ENCODE data around the gene TNFRSF12A. TPM values are rescaled to one million over a fixed set of nuclear protein-coding genes. Genes with fewer than 3 reads are reported as not detected.

TNFRSF12A gene
- total and polyA plus RNA-seq, 9 of the 15 experiments (the other 6 are each of a cell fraction or from before 2014, with no cell fraction given), result 0.41 to 61.8 (median 26.5) TPM

DNA sequence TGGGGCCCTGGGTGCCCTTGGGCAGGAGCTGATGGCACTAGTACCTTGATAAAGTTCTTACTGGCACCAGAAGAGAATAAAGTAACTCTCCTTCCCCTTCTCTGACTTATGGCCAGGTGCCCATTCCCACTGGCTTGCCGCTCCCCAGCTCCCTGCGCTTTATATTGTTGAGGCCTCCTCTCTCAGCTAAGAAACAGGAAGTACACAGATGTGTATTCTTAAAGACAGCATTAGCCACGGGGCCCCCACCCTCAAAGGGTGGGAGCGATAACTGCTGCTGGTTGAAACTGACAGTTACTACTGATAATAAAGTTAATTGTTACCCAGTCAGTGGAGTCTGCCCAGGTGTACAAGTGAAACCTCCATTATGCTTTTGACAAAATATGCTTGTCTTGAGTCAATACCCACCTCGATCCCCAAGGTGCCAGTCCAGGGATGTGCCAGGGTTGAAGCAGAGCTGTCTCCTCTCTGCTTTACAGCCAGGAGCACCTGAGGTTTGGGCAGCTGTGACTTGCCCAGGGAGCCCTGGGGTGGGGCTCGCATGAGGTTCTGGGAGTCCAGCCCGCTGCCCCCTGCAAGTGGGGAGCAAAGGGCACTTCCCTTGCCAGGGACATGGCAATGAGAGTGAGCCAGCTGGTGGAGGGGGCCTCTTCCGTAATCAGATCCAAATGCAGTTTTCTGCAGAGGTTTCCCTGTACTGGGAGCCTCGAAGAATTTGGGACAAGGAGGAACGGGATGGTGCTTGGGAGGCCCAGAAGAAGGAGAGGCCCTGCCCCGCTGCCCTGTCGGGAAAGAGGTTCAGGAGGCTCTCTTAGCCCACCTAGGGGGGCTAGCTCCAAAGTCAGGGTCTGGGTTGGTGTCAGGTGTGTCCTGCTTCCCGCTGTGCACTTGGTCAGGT is 12.9 kb upstream of the TNFRSF12A start (continued):
- TF ChIP-seq ZNF707 (CRISPR knock-in tag; conservative IDR thresholded peaks at IDR 0.05) (no peak), PHF21A (IDR thresholded peaks at IDR 0.05; ENCODE audit: borderline replicate concordance, low read depth) (no peak), HNRNPLL (IDR thresholded peaks at IDR 0.05; ENCODE audit: low read depth, low read length, poor library complexity, severe bottlenecking) (no peak), KDM4B (IDR thresholded peaks at IDR 0.05; ENCODE audit: borderline replicate concordance in 2 of 2, low read depth in 1 of 2) (no peak), DMBX1 (CRISPR knock-in tag; IDR thresholded peaks at IDR 0.05; ENCODE audit: borderline replicate concordance) (peak; percentile 41; the same call in 1 of the 2 replicates)
- TF ChIP-seq, protein P1, sequence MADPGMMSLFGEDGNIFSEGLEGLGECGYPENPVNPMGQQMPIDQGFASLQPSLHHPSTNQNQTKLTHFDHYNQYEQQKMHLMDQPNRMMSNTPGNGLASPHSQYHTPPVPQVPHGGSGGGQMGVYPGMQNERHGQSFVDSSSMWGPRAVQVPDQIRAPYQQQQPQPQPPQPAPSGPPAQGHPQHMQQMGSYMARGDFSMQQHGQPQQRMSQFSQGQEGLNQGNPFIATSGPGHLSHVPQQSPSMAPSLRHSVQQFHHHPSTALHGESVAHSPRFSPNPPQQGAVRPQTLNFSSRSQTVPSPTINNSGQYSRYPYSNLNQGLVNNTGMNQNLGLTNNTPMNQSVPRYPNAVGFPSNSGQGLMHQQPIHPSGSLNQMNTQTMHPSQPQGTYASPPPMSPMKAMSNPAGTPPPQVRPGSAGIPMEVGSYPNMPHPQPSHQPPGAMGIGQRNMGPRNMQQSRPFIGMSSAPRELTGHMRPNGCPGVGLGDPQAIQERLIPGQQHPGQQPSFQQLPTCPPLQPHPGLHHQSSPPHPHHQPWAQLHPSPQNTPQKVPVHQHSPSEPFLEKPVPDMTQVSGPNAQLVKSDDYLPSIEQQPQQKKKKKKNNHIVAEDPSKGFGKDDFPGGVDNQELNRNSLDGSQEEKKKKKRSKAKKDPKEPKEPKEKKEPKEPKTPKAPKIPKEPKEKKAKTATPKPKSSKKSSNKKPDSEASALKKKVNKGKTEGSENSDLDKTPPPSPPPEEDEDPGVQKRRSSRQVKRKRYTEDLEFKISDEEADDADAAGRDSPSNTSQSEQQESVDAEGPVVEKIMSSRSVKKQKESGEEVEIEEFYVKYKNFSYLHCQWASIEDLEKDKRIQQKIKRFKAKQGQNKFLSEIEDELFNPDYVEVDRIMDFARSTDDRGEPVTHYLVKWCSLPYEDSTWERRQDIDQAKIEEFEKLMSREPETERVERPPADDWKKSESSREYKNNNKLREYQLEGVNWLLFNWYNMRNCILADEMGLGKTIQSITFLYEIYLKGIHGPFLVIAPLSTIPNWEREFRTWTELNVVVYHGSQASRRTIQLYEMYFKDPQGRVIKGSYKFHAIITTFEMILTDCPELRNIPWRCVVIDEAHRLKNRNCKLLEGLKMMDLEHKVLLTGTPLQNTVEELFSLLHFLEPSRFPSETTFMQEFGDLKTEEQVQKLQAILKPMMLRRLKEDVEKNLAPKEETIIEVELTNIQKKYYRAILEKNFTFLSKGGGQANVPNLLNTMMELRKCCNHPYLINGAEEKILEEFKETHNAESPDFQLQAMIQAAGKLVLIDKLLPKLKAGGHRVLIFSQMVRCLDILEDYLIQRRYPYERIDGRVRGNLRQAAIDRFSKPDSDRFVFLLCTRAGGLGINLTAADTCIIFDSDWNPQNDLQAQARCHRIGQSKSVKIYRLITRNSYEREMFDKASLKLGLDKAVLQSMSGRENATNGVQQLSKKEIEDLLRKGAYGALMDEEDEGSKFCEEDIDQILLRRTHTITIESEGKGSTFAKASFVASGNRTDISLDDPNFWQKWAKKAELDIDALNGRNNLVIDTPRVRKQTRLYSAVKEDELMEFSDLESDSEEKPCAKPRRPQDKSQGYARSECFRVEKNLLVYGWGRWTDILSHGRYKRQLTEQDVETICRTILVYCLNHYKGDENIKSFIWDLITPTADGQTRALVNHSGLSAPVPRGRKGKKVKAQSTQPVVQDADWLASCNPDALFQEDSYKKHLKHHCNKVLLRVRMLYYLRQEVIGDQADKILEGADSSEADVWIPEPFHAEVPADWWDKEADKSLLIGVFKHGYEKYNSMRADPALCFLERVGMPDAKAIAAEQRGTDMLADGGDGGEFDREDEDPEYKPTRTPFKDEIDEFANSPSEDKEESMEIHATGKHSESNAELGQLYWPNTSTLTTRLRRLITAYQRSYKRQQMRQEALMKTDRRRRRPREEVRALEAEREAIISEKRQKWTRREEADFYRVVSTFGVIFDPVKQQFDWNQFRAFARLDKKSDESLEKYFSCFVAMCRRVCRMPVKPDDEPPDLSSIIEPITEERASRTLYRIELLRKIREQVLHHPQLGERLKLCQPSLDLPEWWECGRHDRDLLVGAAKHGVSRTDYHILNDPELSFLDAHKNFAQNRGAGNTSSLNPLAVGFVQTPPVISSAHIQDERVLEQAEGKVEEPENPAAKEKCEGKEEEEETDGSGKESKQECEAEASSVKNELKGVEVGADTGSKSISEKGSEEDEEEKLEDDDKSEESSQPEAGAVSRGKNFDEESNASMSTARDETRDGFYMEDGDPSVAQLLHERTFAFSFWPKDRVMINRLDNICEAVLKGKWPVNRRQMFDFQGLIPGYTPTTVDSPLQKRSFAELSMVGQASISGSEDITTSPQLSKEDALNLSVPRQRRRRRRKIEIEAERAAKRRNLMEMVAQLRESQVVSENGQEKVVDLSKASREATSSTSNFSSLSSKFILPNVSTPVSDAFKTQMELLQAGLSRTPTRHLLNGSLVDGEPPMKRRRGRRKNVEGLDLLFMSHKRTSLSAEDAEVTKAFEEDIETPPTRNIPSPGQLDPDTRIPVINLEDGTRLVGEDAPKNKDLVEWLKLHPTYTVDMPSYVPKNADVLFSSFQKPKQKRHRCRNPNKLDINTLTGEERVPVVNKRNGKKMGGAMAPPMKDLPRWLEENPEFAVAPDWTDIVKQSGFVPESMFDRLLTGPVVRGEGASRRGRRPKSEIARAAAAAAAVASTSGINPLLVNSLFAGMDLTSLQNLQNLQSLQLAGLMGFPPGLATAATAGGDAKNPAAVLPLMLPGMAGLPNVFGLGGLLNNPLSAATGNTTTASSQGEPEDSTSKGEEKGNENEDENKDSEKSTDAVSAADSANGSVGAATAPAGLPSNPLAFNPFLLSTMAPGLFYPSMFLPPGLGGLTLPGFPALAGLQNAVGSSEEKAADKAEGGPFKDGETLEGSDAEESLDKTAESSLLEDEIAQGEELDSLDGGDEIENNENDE (IDR thresholded peaks at IDR 0.05; ENCODE audit: low read depth, low read length), result no peak
- TF ChIP-seq, protein P2, sequence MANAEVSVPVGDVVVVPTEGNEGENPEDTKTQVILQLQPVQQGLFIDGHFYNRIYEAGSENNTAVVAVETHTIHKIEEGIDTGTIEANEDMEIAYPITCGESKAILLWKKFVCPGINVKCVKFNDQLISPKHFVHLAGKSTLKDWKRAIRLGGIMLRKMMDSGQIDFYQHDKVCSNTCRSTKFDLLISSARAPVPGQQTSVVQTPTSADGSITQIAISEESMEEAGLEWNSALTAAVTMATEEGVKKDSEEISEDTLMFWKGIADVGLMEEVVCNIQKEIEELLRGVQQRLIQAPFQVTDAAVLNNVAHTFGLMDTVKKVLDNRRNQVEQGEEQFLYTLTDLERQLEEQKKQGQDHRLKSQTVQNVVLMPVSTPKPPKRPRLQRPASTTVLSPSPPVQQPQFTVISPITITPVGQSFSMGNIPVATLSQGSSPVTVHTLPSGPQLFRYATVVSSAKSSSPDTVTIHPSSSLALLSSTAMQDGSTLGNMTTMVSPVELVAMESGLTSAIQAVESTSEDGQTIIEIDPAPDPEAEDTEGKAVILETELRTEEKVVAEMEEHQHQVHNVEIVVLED (CRISPR knock-in tag; IDR thresholded peaks at IDR 0.05), result no peak
- TF ChIP-seq, protein P3, sequence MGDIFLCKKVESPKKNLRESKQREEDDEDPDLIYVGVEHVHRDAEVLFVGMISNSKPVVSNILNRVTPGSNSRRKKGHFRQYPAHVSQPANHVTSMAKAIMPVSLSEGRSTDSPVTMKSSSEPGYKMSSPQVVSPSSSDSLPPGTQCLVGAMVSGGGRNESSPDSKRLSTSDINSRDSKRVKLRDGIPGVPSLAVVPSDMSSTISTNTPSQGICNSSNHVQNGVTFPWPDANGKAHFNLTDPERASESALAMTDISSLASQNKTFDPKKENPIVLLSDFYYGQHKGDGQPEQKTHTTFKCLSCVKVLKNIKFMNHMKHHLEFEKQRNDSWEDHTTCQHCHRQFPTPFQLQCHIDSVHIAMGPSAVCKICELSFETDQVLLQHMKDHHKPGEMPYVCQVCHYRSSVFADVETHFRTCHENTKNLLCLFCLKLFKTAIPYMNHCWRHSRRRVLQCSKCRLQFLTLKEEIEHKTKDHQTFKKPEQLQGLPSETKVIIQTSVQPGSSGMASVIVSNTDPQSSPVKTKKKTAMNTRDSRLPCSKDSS (IDR thresholded peaks at IDR 0.05; ENCODE audit: low read depth, partially characterized antibody), result no peak

Measured in K562 (cell line).